K562 (cell line): ENCODE results near the gene HDHD3.
A peak's percentile ranks its signal among the peaks of the same experiment; 100 is the strongest.
"Not testable (repeated sequence)": the region's sequence is repeated elsewhere in the genome, so short reads cannot be mapped to it uniquely, and the experiment has no call there.

Experiments used
- POLR2A ChIP-seq: fragments of 450-650 bp; conservative IDR thresholded peaks from 2 replicates; pipeline ENCODE4 v1.6.1; 2016
- POLR2AphosphoS5 ChIP-seq: IDR thresholded peaks from 2 replicates; pipeline ENCODE4 v1.6.1; 2011; ENCODE audit warnings: mild to moderate bottlenecking, low read depth, low read length, moderate library complexity; ENCODE audit not compliant: control insufficient read depth, insufficient read depth
- TF ChIP-seq, protein P1 (sequence below), 3 experiments: IDR thresholded peaks in 2 of 3; conservative IDR thresholded peaks in 1 of 3; 2 replicates each; pipeline ENCODE4 v1.5.1; 2011 to 2012; ENCODE audit warnings: low read length in 3 of 3, mild to moderate bottlenecking in 3 of 3, control low read depth in 2 of 3, improper control_type of control experiment in 1 of 3, inconsistent platforms in 1 of 3, low read depth in 1 of 3, mixed read lengths in 1 of 3, moderate library complexity in 1 of 3; ENCODE audit not compliant: insufficient read depth in 2 of 3
- TF ChIP-seq, protein P2 (sequence below): sonication (generic); formaldehyde crosslinking; IDR thresholded peaks from 2 replicates; pipeline ENCODE4 v1.8.1; 2023; ENCODE audit warnings: mild to moderate bottlenecking, missing genetic modification reagents

DNA sequence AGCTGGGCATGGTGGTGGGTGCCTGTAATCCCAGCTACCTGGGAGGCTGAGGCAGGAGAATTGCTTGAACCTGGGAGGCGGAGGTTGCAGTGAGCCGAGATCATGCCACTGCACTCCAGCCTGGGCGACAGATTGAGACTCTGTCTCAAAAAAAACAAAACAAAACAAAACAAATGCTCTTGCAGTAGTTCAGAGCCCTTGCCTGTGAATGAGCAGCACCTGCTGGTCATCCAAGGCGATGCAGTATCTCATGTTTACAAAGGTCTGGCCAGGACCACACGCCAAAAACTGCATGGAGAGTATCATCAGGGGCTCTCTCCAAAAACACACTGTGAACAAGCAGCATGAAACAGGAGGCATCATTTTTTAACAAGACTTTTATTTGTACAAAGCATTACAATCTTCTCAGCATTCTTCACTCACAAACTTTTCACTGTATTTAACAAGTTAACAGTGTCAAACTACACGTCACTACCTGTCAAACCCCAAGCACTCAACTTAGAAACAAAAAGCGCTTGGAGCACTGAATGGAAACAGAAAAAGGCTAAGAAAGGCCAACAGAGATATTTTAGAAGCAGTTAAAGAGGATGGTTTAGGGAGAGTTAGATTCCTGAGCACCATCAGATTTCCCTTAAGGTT is 30.2 kb upstream of the HDHD3 start:
- TF ChIP-seq, protein P1, sequence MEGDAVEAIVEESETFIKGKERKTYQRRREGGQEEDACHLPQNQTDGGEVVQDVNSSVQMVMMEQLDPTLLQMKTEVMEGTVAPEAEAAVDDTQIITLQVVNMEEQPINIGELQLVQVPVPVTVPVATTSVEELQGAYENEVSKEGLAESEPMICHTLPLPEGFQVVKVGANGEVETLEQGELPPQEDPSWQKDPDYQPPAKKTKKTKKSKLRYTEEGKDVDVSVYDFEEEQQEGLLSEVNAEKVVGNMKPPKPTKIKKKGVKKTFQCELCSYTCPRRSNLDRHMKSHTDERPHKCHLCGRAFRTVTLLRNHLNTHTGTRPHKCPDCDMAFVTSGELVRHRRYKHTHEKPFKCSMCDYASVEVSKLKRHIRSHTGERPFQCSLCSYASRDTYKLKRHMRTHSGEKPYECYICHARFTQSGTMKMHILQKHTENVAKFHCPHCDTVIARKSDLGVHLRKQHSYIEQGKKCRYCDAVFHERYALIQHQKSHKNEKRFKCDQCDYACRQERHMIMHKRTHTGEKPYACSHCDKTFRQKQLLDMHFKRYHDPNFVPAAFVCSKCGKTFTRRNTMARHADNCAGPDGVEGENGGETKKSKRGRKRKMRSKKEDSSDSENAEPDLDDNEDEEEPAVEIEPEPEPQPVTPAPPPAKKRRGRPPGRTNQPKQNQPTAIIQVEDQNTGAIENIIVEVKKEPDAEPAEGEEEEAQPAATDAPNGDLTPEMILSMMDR (IDR thresholded peaks at IDR 0.05 in 2 of 3, conservative IDR thresholded peaks at IDR 0.05 in 1 of 3; ENCODE audit: insufficient read depth in 2 of 3, low read depth in 1 of 3, low read length in 3 of 3) = peak; percentile 80 to 92 (median 85)
- not testable (repeated sequence) for TF ChIP-seq POLR2AphosphoS5
- peak; percentile 45; the same call in 1 of the 2 replicates for TF ChIP-seq POLR2A
- TF ChIP-seq, protein P2, sequence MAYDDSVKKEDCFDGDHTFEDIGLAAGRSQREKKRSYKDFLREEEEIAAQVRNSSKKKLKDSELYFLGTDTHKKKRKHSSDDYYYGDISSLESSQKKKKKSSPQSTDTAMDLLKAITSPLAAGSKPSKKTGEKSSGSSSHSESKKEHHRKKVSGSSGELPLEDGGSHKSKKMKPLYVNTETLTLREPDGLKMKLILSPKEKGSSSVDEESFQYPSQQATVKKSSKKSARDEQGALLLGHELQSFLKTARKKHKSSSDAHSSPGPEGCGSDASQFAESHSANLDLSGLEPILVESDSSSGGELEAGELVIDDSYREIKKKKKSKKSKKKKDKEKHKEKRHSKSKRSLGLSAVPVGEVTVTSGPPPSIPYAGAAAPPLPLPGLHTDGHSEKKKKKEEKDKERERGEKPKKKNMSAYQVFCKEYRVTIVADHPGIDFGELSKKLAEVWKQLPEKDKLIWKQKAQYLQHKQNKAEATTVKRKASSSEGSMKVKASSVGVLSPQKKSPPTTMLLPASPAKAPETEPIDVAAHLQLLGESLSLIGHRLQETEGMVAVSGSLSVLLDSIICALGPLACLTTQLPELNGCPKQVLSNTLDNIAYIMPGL = not testable (repeated sequence)
